ENCODE data around the gene TMPRSS15.

GRCh38 chr21:18228060-18228739, 175.4 kb downstream of the TMPRSS15 start:
- TF ChIP-seq POLR2AphosphoS5 (IDR thresholded peaks at IDR 0.05; ENCODE audit: low read depth, low read length) (no peak), TAF1 (IDR thresholded peaks at IDR 0.05; ENCODE audit: borderline replicate concordance, insufficient read depth, low read length) (no peak)
- TF ChIP-seq, protein P1, sequence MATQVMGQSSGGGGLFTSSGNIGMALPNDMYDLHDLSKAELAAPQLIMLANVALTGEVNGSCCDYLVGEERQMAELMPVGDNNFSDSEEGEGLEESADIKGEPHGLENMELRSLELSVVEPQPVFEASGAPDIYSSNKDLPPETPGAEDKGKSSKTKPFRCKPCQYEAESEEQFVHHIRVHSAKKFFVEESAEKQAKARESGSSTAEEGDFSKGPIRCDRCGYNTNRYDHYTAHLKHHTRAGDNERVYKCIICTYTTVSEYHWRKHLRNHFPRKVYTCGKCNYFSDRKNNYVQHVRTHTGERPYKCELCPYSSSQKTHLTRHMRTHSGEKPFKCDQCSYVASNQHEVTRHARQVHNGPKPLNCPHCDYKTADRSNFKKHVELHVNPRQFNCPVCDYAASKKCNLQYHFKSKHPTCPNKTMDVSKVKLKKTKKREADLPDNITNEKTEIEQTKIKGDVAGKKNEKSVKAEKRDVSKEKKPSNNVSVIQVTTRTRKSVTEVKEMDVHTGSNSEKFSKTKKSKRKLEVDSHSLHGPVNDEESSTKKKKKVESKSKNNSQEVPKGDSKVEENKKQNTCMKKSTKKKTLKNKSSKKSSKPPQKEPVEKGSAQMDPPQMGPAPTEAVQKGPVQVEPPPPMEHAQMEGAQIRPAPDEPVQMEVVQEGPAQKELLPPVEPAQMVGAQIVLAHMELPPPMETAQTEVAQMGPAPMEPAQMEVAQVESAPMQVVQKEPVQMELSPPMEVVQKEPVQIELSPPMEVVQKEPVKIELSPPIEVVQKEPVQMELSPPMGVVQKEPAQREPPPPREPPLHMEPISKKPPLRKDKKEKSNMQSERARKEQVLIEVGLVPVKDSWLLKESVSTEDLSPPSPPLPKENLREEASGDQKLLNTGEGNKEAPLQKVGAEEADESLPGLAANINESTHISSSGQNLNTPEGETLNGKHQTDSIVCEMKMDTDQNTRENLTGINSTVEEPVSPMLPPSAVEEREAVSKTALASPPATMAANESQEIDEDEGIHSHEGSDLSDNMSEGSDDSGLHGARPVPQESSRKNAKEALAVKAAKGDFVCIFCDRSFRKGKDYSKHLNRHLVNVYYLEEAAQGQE (IDR thresholded peaks at IDR 0.05; ENCODE audit: insufficient read depth in 1 of 2, low read depth in 2 of 2, low read length in 2 of 2) = no peak

Measured in PFSK-1 (cell line).